Measurements from ENCODE around the gene ANKRD9. TPM values are rescaled to one million over a fixed set of nuclear protein-coding genes. Genes with fewer than 3 reads are reported as not detected.

The ANKRD9 gene, protein sequence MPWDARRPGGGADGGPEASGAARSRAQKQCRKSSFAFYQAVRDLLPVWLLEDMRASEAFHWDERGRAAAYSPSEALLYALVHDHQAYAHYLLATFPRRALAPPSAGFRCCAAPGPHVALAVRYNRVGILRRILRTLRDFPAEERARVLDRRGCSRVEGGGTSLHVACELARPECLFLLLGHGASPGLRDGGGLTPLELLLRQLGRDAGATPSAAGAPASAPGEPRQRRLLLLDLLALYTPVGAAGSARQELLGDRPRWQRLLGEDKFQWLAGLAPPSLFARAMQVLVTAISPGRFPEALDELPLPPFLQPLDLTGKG
- total RNA-seq: 1 to 10 TPM; 7.4 to 7.5 TPM

DNA sequence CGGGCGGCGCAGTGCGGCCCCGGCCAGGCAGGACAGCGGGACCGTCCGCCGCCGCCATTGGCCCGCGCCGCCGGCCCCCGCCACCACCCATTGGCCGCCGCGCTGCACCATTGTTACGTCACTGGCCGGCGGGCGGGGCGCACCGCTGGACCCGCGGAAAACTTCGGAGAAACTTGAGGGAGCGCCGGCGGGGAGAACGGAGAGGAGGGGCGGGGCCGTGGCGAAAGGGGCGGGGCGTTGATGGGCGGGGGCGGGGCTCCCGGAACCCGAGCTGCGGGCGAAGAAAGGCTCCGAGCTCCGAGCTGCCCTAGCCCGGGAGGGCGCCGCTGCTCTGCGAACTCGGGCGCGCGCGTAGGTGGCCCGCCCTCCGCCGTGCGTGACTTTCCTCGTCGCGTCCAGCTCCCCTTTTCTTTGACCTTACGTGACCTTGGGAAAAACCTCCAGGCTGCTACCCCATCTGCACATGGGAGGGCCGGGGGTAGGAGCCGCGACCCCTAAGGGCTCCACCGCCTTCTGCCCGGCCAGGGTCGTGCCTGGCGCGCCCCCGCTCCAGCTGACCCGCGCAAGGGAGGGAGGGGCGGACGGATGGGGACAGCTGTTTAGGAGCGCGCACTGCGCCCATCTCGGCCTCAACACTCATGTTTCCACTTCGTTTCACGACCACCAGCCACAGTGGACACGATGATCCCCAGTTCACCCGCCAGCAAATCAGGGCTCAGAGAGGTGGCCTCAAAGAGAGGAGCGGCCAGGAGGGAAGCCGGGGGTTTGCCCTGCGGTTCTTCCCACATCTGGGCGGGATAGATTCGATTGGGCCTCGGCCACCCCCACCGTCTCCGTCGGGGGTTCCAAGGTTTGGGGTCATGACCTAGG lies at the start of gene ANKRD9:
ANKRD9 (minus strand) TSS at position 31 of the 870 bp plus-strand sequence. CDS start 1,887 bp downstream, outside the sequence.

Small RNA genes lying within 50 kb of the gene (microRNA-seq; reads per million reads assigned to microRNA genes)
- not detected for gene MIR4309 (ENCODE audit: borderline microRNAs expressed, borderline replicate concordance)

Other genes with a start within 250 kb of the ANKRD9 start
- under 1 TPM; 0.35 to 0.82 TPM for gene MOK, start 204.6 kb downstream of the ANKRD9 start, total RNA-seq
- gene ZNF839, start 190.0 kb downstream of the ANKRD9 start, total RNA-seq: 10 to 100 TPM; 16.4 to 18.5 TPM
- 10 to 100 TPM; 27.6 to 30.0 TPM for gene CINP, start 146.9 kb downstream of the ANKRD9 start, total RNA-seq
- 1 to 10 TPM; 8.0 to 8.1 TPM for gene TECPR2, start 146.8 kb downstream of the ANKRD9 start, total RNA-seq
- 10 to 100 TPM; 24.3 to 25.7 TPM for gene RCOR1, start 82.9 kb upstream of the ANKRD9 start, total RNA-seq